ENCODE data around the gene ALAS1.

DNA sequence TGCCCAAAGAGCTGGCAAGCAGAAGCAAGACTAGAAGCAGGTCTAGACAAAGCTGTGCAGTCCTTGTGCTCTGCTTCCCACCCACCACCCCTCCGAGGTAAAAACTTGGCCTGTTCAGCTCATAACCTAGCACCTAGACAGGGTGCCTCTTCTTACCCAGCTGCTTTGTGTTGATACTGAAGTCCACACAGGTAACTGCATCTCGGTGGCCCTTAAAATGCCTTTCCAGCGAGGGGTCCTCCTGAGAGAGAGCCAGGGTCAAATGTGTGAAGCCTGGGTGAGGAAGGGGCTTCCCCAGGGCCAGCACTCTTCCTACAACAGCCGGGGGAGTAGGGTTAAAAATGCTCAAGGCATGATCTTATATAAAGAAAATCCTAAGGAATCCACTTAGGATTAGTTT lies 47.1 kb upstream of the ALAS1 start:
- TF ChIP-seq, protein P1, sequence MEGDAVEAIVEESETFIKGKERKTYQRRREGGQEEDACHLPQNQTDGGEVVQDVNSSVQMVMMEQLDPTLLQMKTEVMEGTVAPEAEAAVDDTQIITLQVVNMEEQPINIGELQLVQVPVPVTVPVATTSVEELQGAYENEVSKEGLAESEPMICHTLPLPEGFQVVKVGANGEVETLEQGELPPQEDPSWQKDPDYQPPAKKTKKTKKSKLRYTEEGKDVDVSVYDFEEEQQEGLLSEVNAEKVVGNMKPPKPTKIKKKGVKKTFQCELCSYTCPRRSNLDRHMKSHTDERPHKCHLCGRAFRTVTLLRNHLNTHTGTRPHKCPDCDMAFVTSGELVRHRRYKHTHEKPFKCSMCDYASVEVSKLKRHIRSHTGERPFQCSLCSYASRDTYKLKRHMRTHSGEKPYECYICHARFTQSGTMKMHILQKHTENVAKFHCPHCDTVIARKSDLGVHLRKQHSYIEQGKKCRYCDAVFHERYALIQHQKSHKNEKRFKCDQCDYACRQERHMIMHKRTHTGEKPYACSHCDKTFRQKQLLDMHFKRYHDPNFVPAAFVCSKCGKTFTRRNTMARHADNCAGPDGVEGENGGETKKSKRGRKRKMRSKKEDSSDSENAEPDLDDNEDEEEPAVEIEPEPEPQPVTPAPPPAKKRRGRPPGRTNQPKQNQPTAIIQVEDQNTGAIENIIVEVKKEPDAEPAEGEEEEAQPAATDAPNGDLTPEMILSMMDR (IDR thresholded peaks at IDR 0.05; ENCODE audit: poor library complexity): no peak
- no peak for TF ChIP-seq EZH2 (IDR thresholded peaks at IDR 0.05; ENCODE audit: borderline replicate concordance)
